Astrocyte of the hippocampus (primary cell): ENCODE data around the gene IDUA.

Experiments used
- DNase-seq: peaks from one replicate; pipeline ENCODE4 v3.0.0; 2011; ENCODE audit warnings: low read depth, low spot score

Gene IDUA

GRCh38 chr4:1000686-1001260 lies 13.9 kb downstream of the IDUA start:
- DNase-seq, result no peak

GRCh38 chr4:1001561-1002130 lies 14.8 kb downstream of the IDUA start:
- DNase-seq, result no peak

GRCh38 chr4:1002131-1002630 lies 15.3 kb downstream of the IDUA start:
- DNase-seq, result no peak

- DNase-seq, result no peak
These were observed 15.9 kb downstream of the IDUA start for GRCh38 chr4:1002631-1003251.

- DNase-seq, result no peak
These were observed 16.6 kb downstream of the IDUA start for GRCh38 chr4:1003271-1004070.

GRCh38 chr4:1004071-1004418 lies 17.2 kb downstream of the IDUA start:
- no peak for DNase-seq

GRCh38 chr4:1004557-1005485 lies 18.0 kb downstream of the IDUA start:
- no peak for DNase-seq

- no peak for DNase-seq
These were observed 20.0 kb downstream of the IDUA start for GRCh38 chr4:1006856-1007255.

GRCh38 chr4:1008840-1009541 lies 22.1 kb downstream of the IDUA start:
- DNase-seq, result no peak

- DNase-seq, result peak; percentile 77
These were observed 22.9 kb downstream of the IDUA start for GRCh38 chr4:1009542-1010394.

- peak; percentile 70 for DNase-seq
These were observed 23.7 kb downstream of the IDUA start for GRCh38 chr4:1010395-1011021.

GRCh38 chr4:1011022-1011665 lies 24.3 kb downstream of the IDUA start, which contains the start of gene FGFRL1:
Gene FGFRL1 (plus strand): TSS chr4:1011626. CDS start chr4:1012486, 860 bp downstream.
- peak; percentile 97 for DNase-seq

- DNase-seq, result no peak
These were observed 24.8 kb downstream of the IDUA start for GRCh38 chr4:1011666-1012033.

- peak; percentile 81 for DNase-seq
These were observed 25.3 kb downstream of the IDUA start for GRCh38 chr4:1012034-1012739.

GRCh38 chr4:1013225-1014073 lies 26.6 kb downstream of the IDUA start:
- no peak for DNase-seq

GRCh38 chr4:1014291-1015167 lies 27.7 kb downstream of the IDUA start:
- DNase-seq, result peak; percentile 74
